Central memory CD8-positive, alpha-beta T cell (primary cell): ENCODE results near the gene CD58.

Experiments
- ATAC-seq: fragments of 150-1000 bp; cut with Tn5 transposase; replicated peaks from 2 replicates; pipeline ENCODE4 v1.10.0; 2022; ENCODE audit warnings: mild to moderate bottlenecking, moderate FRiP score, moderate number of reproducible peaks; ENCODE audit not compliant: poor library complexity, severe bottlenecking; ENCODE audit errors: extremely low read depth
- DNase-seq, 2 donors: peaks; one replicate each; pipeline ENCODE4 v3.0.0; 2021; ENCODE audit warnings: low spot score in 2 of 2
- H3K27ac Mint-ChIP-seq: one replicate; pipeline ENCODE4 v1.8.0; 2022; ENCODE audit warnings: low read depth, mild to moderate bottlenecking, moderate library complexity, mixed read lengths
- H3K27me3 Mint-ChIP-seq: one replicate; pipeline ENCODE4 v1.8.0; 2022; ENCODE audit warnings: mixed read lengths
- H3K36me3 Mint-ChIP-seq: one replicate; pipeline ENCODE4 v1.8.0; 2022; ENCODE audit warnings: mild to moderate bottlenecking, moderate library complexity, mixed read lengths; ENCODE audit not compliant: insufficient read depth
- H3K4me1 Mint-ChIP-seq: one replicate; pipeline ENCODE4 v1.8.0; 2022; ENCODE audit warnings: mixed read lengths
- H3K4me3 Mint-ChIP-seq: one replicate; pipeline ENCODE4 v1.8.0; 2022; ENCODE audit warnings: mild to moderate bottlenecking, moderate library complexity, mixed read lengths
- H3K9me3 Mint-ChIP-seq: one replicate; pipeline ENCODE4 v1.8.0; 2022; ENCODE audit warnings: mixed read lengths

Gene CD58

DNA sequence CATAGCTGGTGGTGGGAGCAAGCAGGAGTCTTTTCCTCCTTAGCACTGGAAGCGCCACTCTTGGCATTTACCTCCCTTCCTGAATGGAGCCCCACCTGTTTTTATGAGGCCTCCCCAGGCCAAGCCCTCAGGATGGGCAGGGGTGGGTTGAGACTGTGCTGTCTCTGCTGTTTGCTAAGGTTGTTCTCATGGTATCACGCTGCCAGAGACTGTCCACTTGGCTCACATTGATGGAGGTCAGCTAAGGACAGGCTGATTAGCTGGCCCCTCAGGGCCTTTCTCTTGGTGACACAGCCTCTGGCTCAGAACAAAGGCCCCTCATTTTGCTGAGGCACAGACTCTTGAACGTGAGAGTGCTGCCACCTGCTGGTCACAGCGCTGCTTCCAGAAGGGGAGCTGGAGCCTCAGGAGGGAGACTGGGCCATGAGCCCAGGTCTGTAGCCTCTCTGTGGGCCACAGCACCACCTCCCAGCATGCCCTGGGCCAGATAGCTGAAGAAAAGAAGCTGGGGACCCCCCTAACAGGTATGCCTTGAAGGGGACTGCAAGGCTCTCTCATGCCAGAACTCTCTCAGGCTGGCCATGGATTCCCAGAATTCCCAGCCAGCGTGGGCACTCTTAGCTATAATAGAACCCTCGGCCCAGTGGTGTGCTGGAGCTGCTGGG, 85.6 kb downstream of the CD58 start:
- peaks cover 3% of the 10 kb centered on the region for H3K4me1 Mint-ChIP-seq
- ATAC-seq (peak; percentile 84), DNase-seq (peak; percentile 76 to 86)
- no peaks in the 10 kb centered on the region for H3K27me3 Mint-ChIP-seq
- no peak overlapping the region for H3K27ac Mint-ChIP-seq
- no peaks in the 10 kb centered on the region for H3K36me3 Mint-ChIP-seq
- H3K4me3 Mint-ChIP-seq: no peak overlapping the region
- no peaks in the 10 kb centered on the region for H3K9me3 Mint-ChIP-seq

DNA sequence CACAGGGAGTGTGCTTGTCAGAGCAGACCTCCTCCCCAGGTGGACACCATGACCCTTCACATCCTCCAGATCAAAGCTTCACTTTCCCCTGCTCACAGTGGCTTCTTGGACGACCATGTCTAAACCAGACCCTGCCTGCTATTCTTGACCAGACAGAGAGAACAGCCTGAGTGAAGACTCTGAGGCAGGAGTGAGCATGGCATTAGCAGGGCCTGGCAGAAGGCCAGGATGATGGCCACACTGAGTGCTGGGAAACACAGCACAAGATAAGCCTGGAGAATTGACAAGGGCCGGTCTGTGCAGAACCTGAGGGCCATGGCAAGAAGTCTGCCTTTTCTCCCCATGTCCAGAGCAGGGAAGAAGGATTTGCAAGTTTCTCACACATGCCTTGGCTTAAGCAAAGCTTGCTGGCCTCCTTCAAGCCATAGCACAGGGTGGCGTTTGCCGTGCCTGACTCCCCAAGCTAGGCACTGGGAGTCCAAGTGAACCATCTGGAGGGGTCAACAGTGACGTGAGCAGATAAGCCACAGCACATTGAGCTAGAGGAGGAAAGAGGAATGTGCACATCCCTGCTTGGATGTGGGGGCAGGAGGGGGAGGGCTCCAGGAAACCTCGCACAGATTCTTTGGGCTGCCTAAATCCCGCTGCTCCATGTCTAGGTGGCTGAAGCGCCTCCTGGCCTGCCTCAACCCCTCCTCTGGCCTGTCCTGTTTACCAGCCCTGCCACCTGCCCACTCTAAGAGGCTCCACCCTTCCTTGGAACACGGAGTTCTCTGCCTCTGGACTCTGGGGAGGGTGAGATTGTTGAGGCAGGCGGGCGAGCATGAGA, 87.1 kb downstream of the CD58 start:
- Mint-ChIP-seq H3K36me3 (no peaks in the 10 kb centered on the region), H3K4me1 (peaks cover 10% of the 10 kb centered on the region), H3K9me3 (no peaks in the 10 kb centered on the region), H3K27me3 (no peaks in the 10 kb centered on the region), H3K27ac (no peak overlapping the region), H3K4me3 (no peak overlapping the region)
- ATAC-seq: no peak
- DNase-seq: no peak

DNA sequence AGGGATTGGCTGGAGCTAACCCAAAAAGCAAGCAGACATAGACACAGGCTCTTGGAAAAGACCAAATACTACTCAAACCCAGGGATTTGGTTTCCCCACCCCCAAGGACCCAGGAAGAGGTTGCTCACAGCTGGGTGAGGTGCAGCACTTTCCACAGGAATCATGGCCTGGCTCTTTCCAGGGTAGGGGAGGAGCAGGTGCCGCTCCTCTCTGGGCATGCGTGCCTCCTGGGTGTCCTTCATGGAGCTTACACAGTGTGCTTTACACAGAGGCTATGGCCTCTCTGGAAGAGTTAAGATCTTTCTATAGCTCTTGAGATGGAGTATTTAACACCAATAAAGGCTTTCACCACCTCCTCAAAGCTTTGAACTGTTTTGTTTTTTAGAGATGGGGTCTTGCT, 88.3 kb downstream of the CD58 start:
- H3K27ac Mint-ChIP-seq: no peak overlapping the region
- H3K27me3 Mint-ChIP-seq: no peaks in the 10 kb centered on the region
- no peaks in the 10 kb centered on the region for H3K9me3 Mint-ChIP-seq
- H3K36me3 Mint-ChIP-seq: no peaks in the 10 kb centered on the region
- DNase-seq (no peak), ATAC-seq (no peak)
- no peak overlapping the region for H3K4me3 Mint-ChIP-seq
- peaks cover 10% of the 10 kb centered on the region for H3K4me1 Mint-ChIP-seq

DNA sequence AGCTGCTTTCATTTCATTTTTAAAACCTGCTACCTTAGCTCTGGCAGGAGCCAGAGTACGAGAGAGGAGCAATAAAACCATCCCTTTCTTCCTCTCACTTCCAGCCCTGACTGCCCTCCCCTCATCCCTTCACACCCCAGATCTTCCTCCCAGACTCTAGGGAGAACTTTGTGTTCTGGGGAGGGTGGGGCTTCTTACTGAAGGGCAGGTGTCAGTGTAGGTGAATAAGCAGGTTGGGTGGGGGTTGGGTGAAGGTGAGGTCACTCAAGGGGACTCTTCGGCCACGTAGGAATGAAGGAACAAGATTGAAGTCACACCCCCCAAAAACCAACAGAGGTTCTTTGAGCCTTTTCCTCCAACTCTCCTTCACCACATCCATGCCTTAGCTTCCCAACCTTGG, 88.9 kb downstream of the CD58 start:
- peaks cover 10% of the 10 kb centered on the region for H3K4me1 Mint-ChIP-seq
- no peak for DNase-seq
- ATAC-seq: no peak
- no peaks in the 10 kb centered on the region for H3K9me3 Mint-ChIP-seq
- H3K27ac Mint-ChIP-seq: no peak overlapping the region
- no peaks in the 10 kb centered on the region for H3K36me3 Mint-ChIP-seq
- H3K4me3 Mint-ChIP-seq: no peak overlapping the region
- no peaks in the 10 kb centered on the region for H3K27me3 Mint-ChIP-seq

DNA sequence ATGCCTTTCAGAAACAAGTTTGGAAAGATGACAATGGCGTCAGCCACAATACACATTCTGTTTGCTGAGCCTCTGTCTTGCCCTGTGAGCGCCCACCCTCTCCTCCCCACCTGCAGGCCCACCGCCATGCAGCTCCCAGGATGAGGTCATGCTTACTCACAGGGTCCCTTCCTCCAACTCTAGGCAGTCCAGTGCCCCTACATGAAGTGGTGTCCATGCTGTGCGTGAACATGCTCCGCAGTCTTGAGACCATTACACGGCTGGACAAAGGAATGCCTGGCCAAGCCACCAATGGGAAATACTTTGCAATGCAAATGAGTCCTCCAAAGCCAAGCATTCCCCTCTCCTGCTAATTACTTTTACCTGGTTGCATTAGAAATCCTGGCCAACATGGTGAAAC, 92.2 kb downstream of the CD58 start:
- no peaks in the 10 kb centered on the region for H3K36me3 Mint-ChIP-seq
- DNase-seq (no peak), ATAC-seq (no peak)
- no peaks in the 10 kb centered on the region for H3K27me3 Mint-ChIP-seq
- no peak overlapping the region for H3K4me3 Mint-ChIP-seq
- H3K4me1 Mint-ChIP-seq: peaks cover 10% of the 10 kb centered on the region
- H3K9me3 Mint-ChIP-seq: no peaks in the 10 kb centered on the region
- H3K27ac Mint-ChIP-seq: no peak overlapping the region

DNA sequence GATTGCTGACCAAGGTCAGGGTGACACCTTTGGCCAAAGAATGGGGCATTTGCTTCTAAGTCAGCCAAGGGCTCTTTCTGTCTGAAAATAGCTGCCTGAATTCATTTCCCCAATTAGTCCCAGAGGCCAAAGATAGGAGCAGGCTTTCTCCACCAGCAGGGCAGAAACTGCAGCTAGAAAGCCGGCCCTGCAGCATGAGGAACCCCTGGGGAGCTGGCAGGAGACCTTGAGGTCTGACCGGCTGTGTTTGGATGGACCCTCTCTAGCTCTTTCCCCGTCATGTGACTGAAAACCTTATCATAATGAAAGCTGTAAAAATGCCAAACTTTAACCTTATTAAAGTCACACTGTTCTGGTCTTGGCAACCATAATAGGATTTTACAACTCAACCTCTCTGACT, 93.4 kb downstream of the CD58 start:
- H3K9me3 Mint-ChIP-seq: no peaks in the 10 kb centered on the region
- no peak overlapping the region for H3K4me3 Mint-ChIP-seq
- H3K4me1 Mint-ChIP-seq: peaks cover 10% of the 10 kb centered on the region
- ATAC-seq (no peak), DNase-seq (no peak)
- H3K36me3 Mint-ChIP-seq: no peaks in the 10 kb centered on the region
- no peak overlapping the region for H3K27ac Mint-ChIP-seq
- no peaks in the 10 kb centered on the region for H3K27me3 Mint-ChIP-seq

DNA sequence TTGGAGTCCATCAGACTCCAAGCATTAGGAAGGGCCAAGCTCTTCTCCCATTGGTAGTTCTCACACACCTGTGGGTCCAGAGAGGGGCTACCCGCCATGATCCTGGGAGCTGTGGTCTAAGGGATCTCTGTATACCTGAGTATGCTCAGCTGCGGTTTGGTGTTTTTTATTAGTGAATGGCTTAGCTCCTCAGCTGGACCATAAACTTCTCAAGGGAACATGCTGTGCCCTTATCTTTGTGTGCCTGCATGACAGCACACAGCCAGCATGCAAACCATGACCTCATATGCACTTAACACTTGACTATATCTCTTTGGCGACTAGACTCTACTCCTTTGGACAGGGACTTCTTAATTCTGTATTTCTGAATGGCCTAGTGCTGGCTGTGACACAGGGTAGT, 94.5 kb downstream of the CD58 start:
- Mint-ChIP-seq H3K27me3 (no peaks in the 10 kb centered on the region), H3K4me3 (no peak overlapping the region), H3K27ac (no peak overlapping the region), H3K4me1 (peaks cover 10% of the 10 kb centered on the region), H3K36me3 (no peaks in the 10 kb centered on the region), H3K9me3 (no peaks in the 10 kb centered on the region)
- no peak for DNase-seq
- no peak for ATAC-seq

DNA sequence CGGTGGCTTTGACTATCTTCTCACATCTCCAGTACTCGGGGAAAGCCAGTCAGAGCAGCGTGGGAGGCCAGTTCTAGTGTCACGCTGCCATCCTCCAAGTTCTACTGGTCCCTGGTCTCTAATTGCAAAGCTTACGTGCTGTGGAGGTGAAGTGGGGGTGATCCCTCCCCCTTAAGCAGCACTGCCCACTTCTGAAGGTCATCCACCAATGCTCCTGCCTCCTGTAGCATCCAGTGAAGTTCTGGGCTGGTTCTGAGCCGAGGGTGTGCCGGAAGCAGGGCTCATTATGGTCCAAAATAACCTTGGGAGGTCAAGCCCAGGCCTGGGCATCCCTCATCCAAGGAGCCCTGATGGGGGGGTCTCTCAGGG, 95.0 kb downstream of the CD58 start:
- no peak overlapping the region for H3K4me3 Mint-ChIP-seq
- no peaks in the 10 kb centered on the region for H3K9me3 Mint-ChIP-seq
- no peak for DNase-seq
- ATAC-seq: no peak
- H3K27me3 Mint-ChIP-seq: no peaks in the 10 kb centered on the region
- no peaks in the 10 kb centered on the region for H3K36me3 Mint-ChIP-seq
- peaks cover 10% of the 10 kb centered on the region for H3K4me1 Mint-ChIP-seq
- H3K27ac Mint-ChIP-seq: no peak overlapping the region

DNA sequence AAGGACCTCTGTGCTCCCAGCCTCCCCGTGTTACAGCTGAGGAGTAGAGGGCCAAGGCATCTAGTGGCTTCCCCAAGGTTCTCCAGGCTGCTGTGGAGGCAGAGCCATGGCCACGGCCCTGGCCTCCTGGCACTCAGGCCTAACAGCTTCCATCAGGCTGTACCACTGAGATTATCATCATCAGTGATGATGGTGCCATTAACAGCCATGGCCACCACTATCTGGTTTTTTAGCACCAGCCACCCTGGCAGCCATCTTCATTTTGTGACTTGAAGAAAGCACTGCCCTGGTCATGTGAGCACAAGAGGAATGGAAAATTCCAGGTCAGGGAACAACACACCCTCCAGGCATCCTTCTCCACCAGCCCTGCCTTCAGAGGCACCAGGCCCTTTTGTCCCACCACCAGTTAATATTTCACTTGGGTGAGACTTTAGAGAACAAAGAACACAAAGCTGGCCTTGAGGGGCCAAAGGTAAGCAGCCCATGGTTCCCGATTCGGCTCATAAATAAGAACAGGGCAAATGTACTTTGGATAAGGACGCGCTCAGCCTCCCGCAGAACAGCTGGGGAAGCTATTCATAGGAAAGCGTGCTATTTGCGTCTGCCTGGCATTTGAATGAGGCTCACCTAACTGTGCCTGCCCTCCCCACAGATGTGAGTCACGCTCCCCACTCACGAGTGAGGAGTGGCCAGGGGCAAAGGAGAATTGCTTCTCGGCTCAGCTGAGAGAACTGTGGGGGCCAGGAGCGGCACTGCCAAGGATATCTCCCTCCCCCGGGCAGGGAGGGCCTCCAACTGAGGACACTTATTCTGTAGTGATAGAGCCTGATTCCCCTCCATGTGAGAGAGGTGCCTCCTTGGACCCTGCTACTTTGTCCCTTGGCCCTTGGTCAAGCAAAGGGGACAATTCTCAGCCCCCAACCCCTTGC, 95.6 kb downstream of the CD58 start:
- Mint-ChIP-seq H3K27ac (no peak overlapping the region), H3K4me3 (no peak overlapping the region), H3K9me3 (no peaks in the 10 kb centered on the region), H3K27me3 (no peaks in the 10 kb centered on the region), H3K36me3 (no peaks in the 10 kb centered on the region), H3K4me1 (peaks cover 8% of the 10 kb centered on the region)
- DNase-seq (no peak), ATAC-seq (no peak)

DNA sequence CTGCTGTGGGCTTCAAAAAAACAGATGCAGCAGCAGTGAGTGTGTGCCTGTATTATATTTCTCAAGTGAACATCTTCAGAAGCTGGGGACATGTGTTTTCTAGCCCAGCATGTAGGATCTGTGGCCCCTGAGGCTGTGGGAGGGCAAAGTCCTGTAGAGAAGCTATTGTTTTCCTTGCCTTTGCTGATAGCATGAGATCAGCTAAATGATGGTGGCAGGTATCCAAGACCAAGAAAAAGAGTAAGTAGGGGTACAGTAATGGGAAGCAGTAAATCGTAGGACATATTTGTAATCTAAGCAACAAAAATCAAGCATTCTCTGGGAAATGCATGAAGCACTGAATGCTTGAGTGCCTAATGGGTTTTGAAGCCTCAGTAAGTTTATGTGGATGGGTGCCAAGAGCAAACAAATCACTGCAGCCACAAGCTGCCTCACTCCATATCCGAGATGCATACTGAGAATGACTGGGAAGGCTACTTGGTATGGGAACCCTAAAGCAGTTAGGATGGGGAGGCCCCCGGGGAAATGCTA, 98.3 kb downstream of the CD58 start:
- ATAC-seq (no peak), DNase-seq (no peak)
- Mint-ChIP-seq H3K9me3 (no peaks in the 10 kb centered on the region), H3K27me3 (no peaks in the 10 kb centered on the region), H3K4me1 (no peaks in the 10 kb centered on the region), H3K27ac (no peak overlapping the region), H3K36me3 (no peaks in the 10 kb centered on the region), H3K4me3 (no peak overlapping the region)

DNA sequence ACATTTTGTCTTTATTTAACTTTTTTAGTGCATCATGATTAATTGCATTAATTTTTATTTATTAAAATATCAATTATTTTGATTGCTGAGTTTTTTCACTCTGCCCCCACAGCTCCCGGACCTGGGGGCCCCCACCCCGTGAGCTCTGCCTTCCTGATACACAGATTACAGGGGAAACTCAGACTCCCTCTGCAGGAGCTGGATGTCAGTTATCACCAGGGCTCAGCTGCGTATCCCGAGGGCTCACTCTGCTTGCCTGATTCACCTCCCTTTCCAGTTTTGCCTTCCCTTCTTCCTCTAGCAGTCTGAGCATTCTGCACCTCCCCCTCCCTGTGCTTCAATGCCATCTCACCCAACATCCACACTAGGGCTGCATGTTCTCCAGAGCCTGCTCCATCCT, 99.6 kb downstream of the CD58 start:
- Mint-ChIP-seq H3K9me3 (no peaks in the 10 kb centered on the region), H3K27ac (no peak overlapping the region), H3K4me1 (no peaks in the 10 kb centered on the region), H3K36me3 (no peaks in the 10 kb centered on the region), H3K4me3 (no peak overlapping the region), H3K27me3 (peaks cover under 1% of the 10 kb centered on the region)
- no peak for DNase-seq
- no peak for ATAC-seq

DNA sequence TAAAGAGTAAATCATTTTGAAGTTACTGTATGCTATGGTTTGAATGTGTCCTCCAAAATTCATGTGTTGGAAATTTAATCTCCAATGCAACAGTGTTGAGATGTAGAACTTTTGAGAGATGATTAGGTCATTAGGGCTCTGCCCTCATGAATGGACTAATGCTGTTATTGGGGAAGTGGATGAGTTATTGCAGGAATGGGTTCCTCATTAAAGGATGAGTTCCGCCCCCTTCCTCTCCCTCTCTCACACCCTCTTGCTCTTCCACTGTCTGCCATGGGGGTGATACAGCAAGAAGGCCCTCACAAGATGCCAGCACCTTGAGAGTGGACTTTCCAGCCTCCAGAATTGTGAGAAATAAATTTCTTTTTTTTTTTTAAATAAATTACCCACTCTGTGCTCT, 100.2 kb downstream of the CD58 start:
- no peak for DNase-seq
- Mint-ChIP-seq H3K9me3 (no peaks in the 10 kb centered on the region), H3K36me3 (no peaks in the 10 kb centered on the region), H3K4me1 (no peaks in the 10 kb centered on the region), H3K27me3 (peaks cover 6% of the 10 kb centered on the region), H3K27ac (no peak overlapping the region), H3K4me3 (no peak overlapping the region)
- no peak for ATAC-seq
